Measurements from ENCODE around the gene NFAM1. TPM values are rescaled to one million over a fixed set of nuclear protein-coding genes. Genes with fewer than 3 reads are reported as not detected.

The NFAM1 gene
- total RNA-seq, 2 donors from 2014 or later, result 4.1 to 4.4 TPM

- Histone ChIP-seq H3K4me1 (ENCODE audit: control insufficient read depth in 1 of 2, low read depth in 2 of 2) (no peaks in the 10 kb centered on the region), H3K27ac (no peak overlapping the region), H3K4me3 (no peak overlapping the region), H3K27me3 (replicated peaks; ENCODE audit: insufficient read depth) (no peaks in the 10 kb centered on the region), H3K36me3 (no peaks in the 10 kb centered on the region), H3K9me3 (no peaks in the 10 kb centered on the region)
- ATAC-seq (ENCODE audit: insufficient number of reproducible peaks, low FRiP score, low read depth), result no peak
- no peak for DNase-seq (ENCODE audit: low spot score)
- TF ChIP-seq, protein P1, sequence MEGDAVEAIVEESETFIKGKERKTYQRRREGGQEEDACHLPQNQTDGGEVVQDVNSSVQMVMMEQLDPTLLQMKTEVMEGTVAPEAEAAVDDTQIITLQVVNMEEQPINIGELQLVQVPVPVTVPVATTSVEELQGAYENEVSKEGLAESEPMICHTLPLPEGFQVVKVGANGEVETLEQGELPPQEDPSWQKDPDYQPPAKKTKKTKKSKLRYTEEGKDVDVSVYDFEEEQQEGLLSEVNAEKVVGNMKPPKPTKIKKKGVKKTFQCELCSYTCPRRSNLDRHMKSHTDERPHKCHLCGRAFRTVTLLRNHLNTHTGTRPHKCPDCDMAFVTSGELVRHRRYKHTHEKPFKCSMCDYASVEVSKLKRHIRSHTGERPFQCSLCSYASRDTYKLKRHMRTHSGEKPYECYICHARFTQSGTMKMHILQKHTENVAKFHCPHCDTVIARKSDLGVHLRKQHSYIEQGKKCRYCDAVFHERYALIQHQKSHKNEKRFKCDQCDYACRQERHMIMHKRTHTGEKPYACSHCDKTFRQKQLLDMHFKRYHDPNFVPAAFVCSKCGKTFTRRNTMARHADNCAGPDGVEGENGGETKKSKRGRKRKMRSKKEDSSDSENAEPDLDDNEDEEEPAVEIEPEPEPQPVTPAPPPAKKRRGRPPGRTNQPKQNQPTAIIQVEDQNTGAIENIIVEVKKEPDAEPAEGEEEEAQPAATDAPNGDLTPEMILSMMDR (IDR thresholded peaks at IDR 0.05), result no peak
Measured at GRCh38 chr22:42388130-42388797, 43.9 kb downstream of the NFAM1 start.

DNA sequence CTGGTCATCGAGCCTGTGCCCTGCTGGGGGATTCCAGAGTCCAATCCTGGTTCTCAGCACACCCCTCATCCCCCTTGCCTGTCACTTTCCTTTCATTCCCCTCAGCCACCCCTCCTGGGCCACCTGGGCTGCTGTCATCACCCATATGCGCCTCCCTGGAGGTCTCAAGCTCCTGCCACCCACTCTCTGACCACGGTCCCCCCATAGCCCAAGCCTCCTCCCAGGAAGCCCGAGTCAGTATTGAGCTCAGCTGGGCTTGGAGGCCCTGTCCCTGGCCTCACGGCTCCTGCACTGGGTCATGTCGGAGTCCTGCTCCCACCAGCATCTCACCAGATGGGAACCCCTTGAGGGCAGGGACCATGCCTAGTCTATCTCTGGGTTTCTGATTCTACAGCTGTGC, 44.6 kb downstream of the NFAM1 start:
- H3K36me3 ChIP-seq, result no peaks in the 10 kb centered on the region
- H3K27me3 ChIP-seq (replicated peaks; ENCODE audit: insufficient read depth), result no peaks in the 10 kb centered on the region
- H3K4me1 ChIP-seq (ENCODE audit: control insufficient read depth in 1 of 2, low read depth in 2 of 2), result no peaks in the 10 kb centered on the region
- no peak for DNase-seq (ENCODE audit: low spot score)
- H3K9me3 ChIP-seq, result no peaks in the 10 kb centered on the region
- no peak for ATAC-seq (ENCODE audit: insufficient number of reproducible peaks, low FRiP score, low read depth)
- TF ChIP-seq, protein P1 (IDR thresholded peaks at IDR 0.05), result no peak
- H3K4me3 ChIP-seq, result no peak overlapping the region
- H3K27ac ChIP-seq, result no peak overlapping the region

GRCh38 chr22:42385696-42386095, 46.5 kb downstream of the NFAM1 start:
- DNase-seq (ENCODE audit: low spot score), result no peak
- no peaks in the 10 kb centered on the region for H3K36me3 ChIP-seq

DNA sequence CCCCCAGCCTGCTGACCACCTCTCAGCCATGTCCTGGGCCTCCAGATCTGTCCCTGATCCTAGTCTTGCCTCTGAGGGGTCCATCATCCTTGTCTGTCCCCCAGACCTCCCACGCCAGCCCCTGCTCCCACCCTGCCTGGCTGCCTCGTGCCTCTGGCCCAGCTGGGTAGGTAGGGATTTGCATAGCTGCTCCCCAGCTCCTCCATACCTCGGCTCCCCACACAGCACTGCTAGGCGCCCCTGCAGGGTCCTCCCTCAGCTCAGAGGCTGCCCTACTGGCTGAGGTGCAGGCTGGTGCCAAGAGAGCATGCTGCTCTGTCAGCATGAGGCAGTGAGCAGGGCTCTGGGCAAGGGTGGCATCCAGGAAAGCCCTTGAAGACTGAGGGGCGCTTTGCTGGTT, 47.7 kb downstream of the NFAM1 start:
- no peak for ATAC-seq (ENCODE audit: insufficient number of reproducible peaks, low FRiP score, low read depth)
- H3K36me3 ChIP-seq, result no peaks in the 10 kb centered on the region
- H3K27me3 ChIP-seq (replicated peaks; ENCODE audit: insufficient read depth), result no peaks in the 10 kb centered on the region
- H3K4me1 ChIP-seq (ENCODE audit: control insufficient read depth in 1 of 2, low read depth in 2 of 2), result no peaks in the 10 kb centered on the region
- TF ChIP-seq, protein P1 (IDR thresholded peaks at IDR 0.05), result no peak
- H3K4me3 ChIP-seq, result no peak overlapping the region
- no peaks in the 10 kb centered on the region for H3K9me3 ChIP-seq
- H3K27ac ChIP-seq, result no peak overlapping the region
- DNase-seq (ENCODE audit: low spot score), result no peak

More at GRCh38 chr22:42385696-42386095, 46.5 kb downstream of the NFAM1 start:
- no peak overlapping the region for H3K27ac ChIP-seq
- TF ChIP-seq, protein P1 (IDR thresholded peaks at IDR 0.05), result no peak
- ATAC-seq (ENCODE audit: insufficient number of reproducible peaks, low FRiP score, low read depth), result no peak
- no peaks in the 10 kb centered on the region for H3K9me3 ChIP-seq
- no peaks in the 10 kb centered on the region for H3K4me1 ChIP-seq (ENCODE audit: control insufficient read depth in 1 of 2, low read depth in 2 of 2)
- no peaks in the 10 kb centered on the region for H3K27me3 ChIP-seq (replicated peaks; ENCODE audit: insufficient read depth)
- H3K4me3 ChIP-seq, result no peak overlapping the region

DNA sequence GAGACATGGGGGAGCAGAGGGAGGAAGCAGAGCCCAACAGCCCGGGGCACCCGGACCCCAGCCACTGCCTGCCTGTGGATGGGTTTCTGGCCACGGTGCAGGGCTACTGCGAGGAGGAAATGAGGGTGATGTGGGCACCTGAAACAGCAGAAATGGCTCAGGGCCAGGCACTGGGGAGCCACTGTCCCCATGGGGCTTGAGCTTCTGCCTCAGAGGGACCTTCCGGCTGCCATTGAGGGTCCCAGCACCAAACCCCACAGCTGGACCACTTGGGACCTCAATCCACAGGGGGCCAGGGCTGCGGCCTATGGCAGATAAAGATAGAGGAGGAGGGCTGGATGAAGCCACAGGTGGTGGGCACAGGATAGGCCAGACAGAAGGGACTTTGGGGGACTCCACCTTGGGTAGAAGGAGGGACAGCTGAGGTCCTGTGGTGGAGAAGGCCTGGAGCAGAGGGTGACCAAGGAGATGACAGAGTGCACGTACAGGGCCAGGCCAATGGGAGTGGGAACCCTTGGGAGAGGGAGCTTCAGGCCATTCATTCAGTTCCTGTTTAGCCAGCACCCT, 48.3 kb downstream of the NFAM1 start:
- no peak for ATAC-seq (ENCODE audit: insufficient number of reproducible peaks, low FRiP score, low read depth)
- H3K9me3 ChIP-seq, result no peaks in the 10 kb centered on the region

More for the DNA sequence above, 48.3 kb downstream of the NFAM1 start:
- H3K27me3 ChIP-seq (replicated peaks; ENCODE audit: insufficient read depth), result no peaks in the 10 kb centered on the region
- no peaks in the 10 kb centered on the region for H3K4me1 ChIP-seq (ENCODE audit: control insufficient read depth in 1 of 2, low read depth in 2 of 2)
- no peak overlapping the region for H3K4me3 ChIP-seq
- no peaks in the 10 kb centered on the region for H3K36me3 ChIP-seq
- TF ChIP-seq, protein P1 (IDR thresholded peaks at IDR 0.05), result no peak
- no peak for DNase-seq (ENCODE audit: low spot score)
- no peak overlapping the region for H3K27ac ChIP-seq

Measured in thoracic aorta (tissue), 2 donors.